ENCODE results near the gene TRMT2A. TPM values are rescaled to one million over a fixed set of nuclear protein-coding genes. Genes with fewer than 3 reads are reported as not detected.

The TRMT2A gene
- total and polyA plus RNA-seq, 8 donors: 39.3 to 60.4 (median 46.6) TPM

GRCh38 chr22:20107471-20107901, 9.5 kb downstream of the TRMT2A start:
- no peak overlapping the region for H3K27ac ChIP-seq
- no peaks in the 10 kb centered on the region for H3K27me3 ChIP-seq
- H3K36me3 ChIP-seq: peaks cover 0 to 98% of the 10 kb centered on the region in 2 donors
- no peaks in the 10 kb centered on the region for H3K9me3 ChIP-seq
- ATAC-seq (no peak), DNase-seq (peak in 1 of 4 donors; percentile 49)
- H3K4me1 ChIP-seq: no peaks in the 10 kb centered on the region
- no peak for TF ChIP-seq CTCF (IDR thresholded peaks at IDR 0.05)
- no peak overlapping the region for H3K4me3 ChIP-seq
- intact Hi-C loops (cut with DNase I): no loop called here

DNA sequence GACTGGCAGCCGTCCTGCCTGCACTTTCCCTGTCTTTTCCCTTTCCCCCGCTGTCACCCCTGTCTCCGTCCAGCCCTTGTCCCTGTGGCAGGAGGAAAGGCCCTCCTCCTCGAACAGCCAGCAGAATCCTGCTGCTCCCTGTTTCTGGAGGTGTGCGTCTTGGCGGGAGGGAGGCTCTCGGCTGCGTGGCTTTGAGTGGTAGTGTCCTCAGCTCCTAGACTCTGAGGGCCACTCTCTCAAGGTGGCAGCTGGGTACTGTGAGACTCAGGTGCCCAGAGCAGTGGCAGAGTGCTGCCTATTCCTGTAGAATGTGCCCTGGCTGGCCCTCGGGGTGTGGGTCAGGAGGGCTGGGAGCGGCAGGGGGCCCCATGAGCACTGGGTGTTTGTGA, 10.2 kb downstream of the TRMT2A start:
- H3K27me3 ChIP-seq: no peaks in the 10 kb centered on the region
- no peak for TF ChIP-seq CTCF (IDR thresholded peaks at IDR 0.05)
- ATAC-seq: no peak
- no peak overlapping the region for H3K4me3 ChIP-seq
- peak in 1 of 4 donors; percentile 51 for DNase-seq
- no peaks in the 10 kb centered on the region for H3K4me1 ChIP-seq
- no peaks in the 10 kb centered on the region for H3K9me3 ChIP-seq
- peaks cover 0 to 98% of the 10 kb centered on the region in 2 donors for H3K36me3 ChIP-seq
- intact Hi-C loops (cut with DNase I): no loop called here
- H3K27ac ChIP-seq: no peak overlapping the region

DNA sequence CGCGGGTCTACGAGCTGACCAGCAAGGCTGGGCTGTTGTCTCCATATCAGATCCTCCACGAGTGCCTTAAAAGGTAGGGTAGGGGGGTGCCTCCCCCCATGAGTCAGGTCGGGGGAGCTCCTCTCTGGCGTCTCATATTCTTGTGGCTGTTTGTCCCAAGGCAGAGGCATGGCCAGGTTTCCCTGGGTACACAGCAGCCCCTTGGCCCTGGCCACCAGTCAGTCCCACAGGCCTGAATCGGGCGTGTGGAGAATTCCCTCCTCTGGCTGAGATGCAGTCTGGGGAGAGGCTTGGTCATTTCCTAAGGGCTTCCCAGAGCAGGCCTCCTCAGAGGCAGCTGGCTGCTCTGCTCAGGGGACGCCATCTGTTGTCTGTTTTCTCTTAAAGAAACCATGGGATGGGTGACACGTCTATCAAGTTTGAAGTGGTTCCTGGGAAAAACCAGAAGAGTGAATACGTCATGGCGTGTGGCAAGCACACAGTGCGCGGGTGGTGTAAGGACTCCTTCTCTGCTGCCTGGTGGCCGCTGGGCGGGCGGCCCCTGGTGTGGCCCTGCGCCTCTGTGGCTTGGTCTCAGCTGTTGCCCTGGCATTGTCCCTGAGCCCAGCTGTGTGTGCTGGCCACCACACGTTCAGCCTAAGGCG, 10.7 kb downstream of the TRMT2A start:
- H3K27ac ChIP-seq: no peak overlapping the region
- H3K27me3 ChIP-seq: no peaks in the 10 kb centered on the region
- intact Hi-C loops (cut with DNase I): no loop called here
- H3K4me3 ChIP-seq: no peak overlapping the region
- no peaks in the 10 kb centered on the region for H3K4me1 ChIP-seq
- DNase-seq: no peak
- no peak for TF ChIP-seq CTCF (IDR thresholded peaks at IDR 0.05)
- no peak for ATAC-seq
- H3K9me3 ChIP-seq: no peaks in the 10 kb centered on the region
- H3K36me3 ChIP-seq: peaks cover 0 to 98% of the 10 kb centered on the region in 2 donors

DNA sequence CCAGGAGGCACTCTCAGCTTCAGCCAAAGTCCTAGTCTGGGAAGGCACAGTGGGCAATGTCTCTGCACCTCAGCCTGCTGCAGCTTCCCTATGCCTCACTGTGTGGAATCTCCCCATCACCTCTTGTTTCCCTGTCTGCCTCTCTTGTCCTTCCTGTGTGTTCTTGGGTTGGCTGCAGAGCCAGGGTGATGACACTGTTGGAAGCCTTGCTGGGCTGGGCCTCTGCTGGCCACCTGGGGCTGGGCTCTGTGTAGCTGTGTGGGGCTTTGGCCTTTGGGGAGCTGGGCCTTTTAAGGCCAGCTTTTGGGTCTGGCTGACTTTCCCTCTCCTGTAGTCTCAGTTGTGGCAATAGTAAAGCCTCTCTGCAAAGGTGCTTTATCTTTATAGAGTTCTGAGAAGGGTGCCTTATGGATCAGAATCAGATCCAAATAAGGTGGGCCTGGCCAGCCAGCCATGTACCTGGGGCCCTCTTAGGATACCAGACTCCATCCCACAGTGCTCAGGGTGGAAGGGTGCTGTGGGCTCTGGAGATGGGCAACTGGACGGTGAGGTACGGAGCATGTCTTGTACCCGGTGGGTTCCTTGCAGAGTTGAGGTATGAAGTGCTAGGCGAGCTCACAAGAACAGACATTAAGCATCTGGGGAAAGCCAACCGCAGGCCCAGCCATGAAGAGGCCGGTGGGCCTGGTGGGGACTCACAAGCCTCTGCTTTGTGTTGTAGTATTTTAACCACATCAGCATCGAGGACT, 11.4 kb downstream of the TRMT2A start:
- H3K27me3 ChIP-seq: no peaks in the 10 kb centered on the region
- peaks cover 0 to 98% of the 10 kb centered on the region in 2 donors for H3K36me3 ChIP-seq
- no peak for ATAC-seq
- intact Hi-C loops (cut with DNase I): no loop called here
- H3K27ac ChIP-seq: no peak overlapping the region
- TF ChIP-seq CTCF (IDR thresholded peaks at IDR 0.05): no peak
- DNase-seq: peak in 1 of 4 donors; percentile 49
- no peak overlapping the region for H3K4me3 ChIP-seq
- H3K4me1 ChIP-seq: no peaks in the 10 kb centered on the region
- no peaks in the 10 kb centered on the region for H3K9me3 ChIP-seq

- peaks cover 0 to 98% of the 10 kb centered on the region in 2 donors for H3K36me3 ChIP-seq
- no peak overlapping the region for H3K4me3 ChIP-seq
- no peak overlapping the region for H3K27ac ChIP-seq
- no peaks in the 10 kb centered on the region for H3K27me3 ChIP-seq
- no peak for ATAC-seq
- intact Hi-C loops (cut with DNase I): no loop called here
- DNase-seq: peak in 1 of 4 donors; percentile 11
- H3K9me3 ChIP-seq: no peaks in the 10 kb centered on the region
- TF ChIP-seq CTCF (IDR thresholded peaks at IDR 0.05): no peak
- peaks cover 0 to 7% of the 10 kb centered on the region in 2 donors for H3K4me1 ChIP-seq
These were observed 14.7 kb downstream of the TRMT2A start for GRCh38 chr22:20102203-20102780.

Data from left lung (tissue), 10 donors.